Suppressor macrophage treated with lipopolysaccharide for 4 hours (primary cell): ENCODE results near the gene WNT1.

ENCODE experiments used
- DNase-seq: peaks from one replicate; pipeline ENCODE4 v3.0.0-alpha.2; 2020

Gene WNT1

DNA sequence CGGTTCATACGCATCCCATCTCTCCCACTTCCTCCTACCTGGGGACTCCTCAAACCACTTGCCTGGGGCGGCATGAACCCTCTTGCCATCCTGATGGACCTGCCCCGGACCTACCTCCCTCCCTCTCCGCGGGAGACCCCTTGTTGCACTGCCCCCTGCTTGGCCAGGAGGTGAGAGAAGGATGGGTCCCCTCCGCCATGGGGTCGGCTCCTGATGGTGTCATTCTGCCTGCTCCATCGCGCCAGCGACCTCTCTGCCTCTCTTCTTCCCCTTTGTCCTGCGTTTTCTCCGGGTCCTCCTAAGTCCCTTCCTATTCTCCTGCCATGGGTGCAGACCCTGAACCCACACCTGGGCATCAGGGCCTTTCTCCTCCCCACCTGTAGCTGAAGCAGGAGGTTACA, 3.6 kb downstream of the WNT1 start:
- no peak for DNase-seq

- DNase-seq: no peak
Observed at GRCh38 chr12:48982397-48983080, 4.4 kb downstream of the WNT1 start.

- DNase-seq: no peak
Observed at GRCh38 chr12:48985475-48985897, 7.4 kb downstream of the WNT1 start.

DNA sequence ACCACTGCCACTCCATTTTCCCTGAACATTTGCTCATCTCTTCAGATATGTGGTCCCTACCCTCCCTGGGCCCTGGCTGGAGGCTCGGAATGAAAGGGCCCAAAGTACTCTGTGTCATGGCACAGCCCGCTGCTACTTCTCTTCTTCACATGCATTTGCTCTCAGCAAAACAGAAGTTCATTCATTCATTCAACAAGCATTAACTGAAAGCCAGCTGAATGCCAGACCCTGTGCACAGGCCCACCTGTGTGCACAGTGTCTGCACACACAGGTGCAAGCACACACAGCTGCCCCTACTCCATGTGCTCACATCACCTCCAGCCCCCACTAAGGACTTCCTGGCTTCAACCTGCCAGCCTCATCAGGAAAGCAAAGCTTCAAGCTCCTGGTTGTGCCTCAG, 7.8 kb downstream of the WNT1 start:
- no peak for DNase-seq

GRCh38 chr12:48986720-48987291, 8.7 kb downstream of the WNT1 start:
- DNase-seq: no peak

DNA sequence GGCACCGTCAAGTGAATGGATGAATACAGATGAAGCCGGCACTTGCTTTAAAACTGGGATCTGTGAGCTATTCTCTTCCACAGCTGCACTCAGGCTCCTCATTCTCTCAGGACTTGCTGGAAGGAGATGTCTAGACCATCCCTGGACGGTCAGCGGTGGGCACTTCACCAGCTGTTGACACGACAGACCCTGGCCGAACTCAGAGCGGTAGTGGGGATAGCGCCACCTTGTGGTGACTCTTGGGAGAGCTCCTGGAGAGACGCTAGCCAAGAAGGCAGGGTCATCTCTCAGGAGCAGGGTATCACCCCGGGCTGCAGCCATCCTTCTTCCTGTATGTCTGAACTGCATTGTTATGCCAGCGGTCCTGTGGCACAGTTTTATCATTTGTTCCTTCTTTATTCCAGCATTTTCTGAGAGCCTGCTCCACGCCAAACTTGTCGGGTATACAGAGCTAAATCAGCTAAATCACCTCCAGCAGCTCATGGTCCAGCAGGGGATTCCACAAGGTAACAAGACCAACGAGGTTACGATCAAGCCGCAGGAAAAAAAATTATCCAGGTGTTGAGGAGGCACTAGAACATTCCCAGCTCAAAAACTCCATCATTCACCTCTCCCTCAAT, 10.0 kb downstream of the WNT1 start:
- peak; percentile 83 for DNase-seq

- DNase-seq: no peak
Observed at GRCh38 chr12:48990552-48990951, 12.4 kb downstream of the WNT1 start.

- DNase-seq: no peak
Observed at GRCh38 chr12:48991247-48992050, 13.3 kb downstream of the WNT1 start.

DNA sequence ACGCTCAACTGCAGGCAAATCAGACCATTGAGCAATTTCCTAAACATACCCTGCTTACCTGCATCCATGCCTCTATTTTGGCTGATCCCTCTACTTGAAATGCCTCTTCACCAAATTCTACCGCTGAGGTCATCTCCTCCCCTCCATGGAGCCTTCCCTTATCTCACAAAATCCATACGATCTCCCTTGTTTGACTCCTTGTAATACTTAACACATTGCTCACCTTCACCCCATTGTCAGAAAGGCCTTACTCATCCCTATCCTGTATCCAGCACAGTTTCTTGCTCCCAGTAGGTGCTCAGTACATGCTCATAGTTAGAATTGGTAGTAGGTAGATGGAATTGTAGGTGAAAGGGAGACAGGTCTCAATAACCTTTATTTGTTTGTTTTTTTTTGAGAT, 15.7 kb downstream of the WNT1 start:
- no peak for DNase-seq

GRCh38 chr12:48994224-48995085, 16.3 kb downstream of the WNT1 start:
- DNase-seq: no peak

DNA sequence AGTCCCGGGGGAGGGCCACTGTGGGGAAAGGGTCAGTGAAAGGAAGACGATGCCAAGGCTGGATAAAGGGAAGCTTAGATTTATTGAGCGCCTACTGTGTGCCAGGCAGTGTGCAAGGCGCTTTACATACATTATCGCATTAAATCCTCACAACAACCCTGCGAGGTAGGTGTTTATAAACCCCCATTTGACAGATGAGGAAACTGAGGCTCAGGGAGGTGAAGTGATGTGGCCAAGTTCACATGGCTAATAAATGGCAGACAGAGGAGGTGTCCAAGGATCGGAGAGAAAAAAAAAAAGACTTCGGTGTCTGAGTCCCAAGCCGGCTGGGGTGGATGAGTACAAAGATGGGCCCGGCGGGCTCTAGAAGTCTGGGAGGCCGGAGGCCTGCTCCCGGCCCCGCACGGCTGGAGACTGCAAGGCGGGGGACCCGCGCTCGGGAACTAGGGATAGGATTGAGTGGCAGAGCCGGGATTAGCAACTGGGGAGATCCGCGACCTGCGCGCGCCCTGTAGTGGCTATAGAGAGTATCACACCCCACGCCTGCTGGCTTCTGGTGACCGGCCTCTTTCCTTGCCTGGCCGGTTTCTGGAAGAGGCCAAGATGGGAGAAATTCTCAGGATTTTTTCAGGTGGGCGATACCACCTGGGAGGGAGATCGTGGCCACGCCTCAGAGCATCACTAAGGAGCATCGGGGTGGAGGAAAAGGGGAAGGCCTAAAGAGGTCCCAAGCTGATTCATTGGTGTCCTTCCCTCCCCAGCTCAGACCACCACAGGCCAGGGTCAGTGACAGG, 17.2 kb downstream of the WNT1 start:
- peak; percentile 79 for DNase-seq

GRCh38 chr12:48996794-48997718, 18.9 kb downstream of the WNT1 start:
- peak; percentile 90 for DNase-seq

- DNase-seq: no peak
Observed at GRCh38 chr12:48997719-48998496, 19.8 kb downstream of the WNT1 start.

- DNase-seq: no peak
Observed at GRCh38 chr12:48998497-48999353, 20.6 kb downstream of the WNT1 start.

DNA sequence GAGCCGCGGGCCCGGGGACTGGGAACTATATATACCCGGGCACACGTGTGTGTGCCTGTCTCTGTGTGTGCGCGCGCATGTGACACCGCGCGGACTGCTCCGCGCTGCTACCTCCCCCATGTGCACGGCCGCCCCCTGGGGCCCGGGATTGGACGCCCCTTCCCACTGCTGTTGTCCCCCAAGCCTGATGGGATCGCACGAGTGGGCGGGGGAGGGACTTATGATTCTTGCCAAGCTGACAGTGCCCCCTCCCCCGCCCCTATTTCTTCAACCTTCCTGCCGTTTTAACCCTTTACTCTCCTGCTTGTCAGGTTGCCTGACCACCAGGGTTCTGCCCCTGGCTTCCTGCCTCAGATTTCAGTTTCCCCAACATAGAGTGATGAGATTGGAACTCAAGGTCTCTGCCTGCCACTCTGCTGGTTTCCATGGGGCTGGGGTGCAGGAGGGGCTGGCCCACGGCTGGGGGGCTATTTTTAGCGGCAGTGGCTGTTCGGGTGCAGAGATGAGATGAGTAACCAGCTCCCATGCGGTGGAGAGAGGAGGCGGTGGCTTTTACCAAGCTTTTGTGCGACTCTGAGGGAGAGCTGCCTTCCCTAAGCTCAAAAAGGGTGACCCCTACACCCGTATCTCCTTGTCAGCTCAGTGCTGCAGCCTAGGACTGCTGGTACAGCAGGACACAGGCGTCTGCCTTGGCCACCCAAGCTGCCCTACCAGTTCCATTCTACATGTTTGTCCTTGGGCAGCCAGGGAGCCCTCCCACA, 21.4 kb downstream of the WNT1 start, which contains the start of gene DDN:
TSS of gene DDN (minus strand) at position 5 of the 761 bp plus-strand sequence. CDS start 88 bp downstream, outside the sequence.
- no peak for DNase-seq

DNA sequence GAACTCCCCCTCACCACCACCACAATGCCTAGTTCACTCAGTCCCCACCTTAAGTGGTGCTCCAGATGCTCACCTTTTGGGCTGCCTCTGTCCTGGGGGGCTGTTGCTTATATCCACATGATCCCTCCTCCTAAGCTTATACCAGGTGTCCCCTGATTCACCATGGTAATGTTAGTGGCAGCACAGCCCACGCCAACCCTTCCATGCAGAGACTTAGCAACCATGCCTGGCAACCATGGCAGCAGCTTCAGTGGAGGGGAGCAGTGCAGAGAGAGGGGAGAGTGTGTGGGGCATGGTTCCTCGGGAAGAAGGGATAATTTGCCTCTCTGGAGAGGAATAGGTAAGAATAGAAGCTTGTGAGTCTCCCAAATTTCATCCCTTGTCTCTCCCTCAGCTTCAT, 22.2 kb downstream of the WNT1 start:
- DNase-seq: no peak

DNA sequence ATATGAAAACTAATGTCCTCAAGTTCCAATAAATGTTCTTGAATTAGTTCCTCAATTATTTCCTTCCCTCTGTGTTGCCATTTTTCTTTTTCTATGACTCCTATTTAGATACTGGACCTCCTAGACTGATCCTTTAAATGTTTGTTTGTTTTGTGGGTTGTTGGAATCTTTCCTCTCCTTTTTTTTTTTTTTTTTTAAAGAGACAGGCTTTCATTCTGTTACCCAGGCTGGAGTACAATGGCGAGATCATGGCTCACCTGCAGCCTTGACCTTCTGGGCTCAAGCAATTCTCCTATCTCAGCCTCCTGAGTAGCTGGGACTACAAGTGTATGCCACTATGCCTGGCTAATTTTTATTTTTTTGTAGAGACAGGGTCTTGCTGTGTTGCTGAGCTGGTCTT, 30.8 kb downstream of the WNT1 start:
- DNase-seq: no peak
